DMS153 treated with DMSO at 0.1 percent for 48 hours (cell line): Measurements from ENCODE around the gene COL5A3.

Source experiments
- DNase-seq: peaks from one replicate; lab custom pipeline; 2025; ENCODE audit not compliant: unreplicated experiment; lab: John Stamatoyannopoulos, UW

The COL5A3 gene

GRCh38 chr19:10011974-10012373, 1.7 kb upstream of the COL5A3 start:
- DNase-seq = no peak

- DNase-seq = no peak
Measured at GRCh38 chr19:10010939-10011338, 635 bp upstream of the COL5A3 start.

DNA sequence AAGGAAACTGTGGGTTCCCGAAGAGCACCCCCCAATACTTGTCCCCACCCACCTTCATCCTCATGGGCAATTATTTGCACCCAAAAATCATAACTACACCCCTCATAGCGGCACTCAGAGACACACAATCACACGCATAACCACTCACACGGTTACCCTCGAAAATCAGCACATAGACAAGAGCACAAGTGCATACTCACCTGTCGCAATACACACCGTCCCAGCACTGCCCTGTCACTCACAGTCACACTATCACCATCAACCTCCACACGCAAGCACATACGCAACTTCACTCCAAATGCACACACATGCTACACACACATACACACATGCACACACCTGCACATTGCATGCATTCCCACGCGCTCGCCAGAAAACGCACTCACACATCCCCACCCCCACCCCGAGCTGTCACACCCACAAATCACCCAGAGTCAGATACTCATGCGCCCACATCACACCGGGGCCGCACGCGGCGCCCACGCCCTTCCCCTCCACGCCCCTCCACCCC, 535 bp downstream of the COL5A3 start:
- no peak for DNase-seq

- no peak for DNase-seq
Measured at GRCh38 chr19:10008184-10008765, 2.0 kb downstream of the COL5A3 start.

DNA sequence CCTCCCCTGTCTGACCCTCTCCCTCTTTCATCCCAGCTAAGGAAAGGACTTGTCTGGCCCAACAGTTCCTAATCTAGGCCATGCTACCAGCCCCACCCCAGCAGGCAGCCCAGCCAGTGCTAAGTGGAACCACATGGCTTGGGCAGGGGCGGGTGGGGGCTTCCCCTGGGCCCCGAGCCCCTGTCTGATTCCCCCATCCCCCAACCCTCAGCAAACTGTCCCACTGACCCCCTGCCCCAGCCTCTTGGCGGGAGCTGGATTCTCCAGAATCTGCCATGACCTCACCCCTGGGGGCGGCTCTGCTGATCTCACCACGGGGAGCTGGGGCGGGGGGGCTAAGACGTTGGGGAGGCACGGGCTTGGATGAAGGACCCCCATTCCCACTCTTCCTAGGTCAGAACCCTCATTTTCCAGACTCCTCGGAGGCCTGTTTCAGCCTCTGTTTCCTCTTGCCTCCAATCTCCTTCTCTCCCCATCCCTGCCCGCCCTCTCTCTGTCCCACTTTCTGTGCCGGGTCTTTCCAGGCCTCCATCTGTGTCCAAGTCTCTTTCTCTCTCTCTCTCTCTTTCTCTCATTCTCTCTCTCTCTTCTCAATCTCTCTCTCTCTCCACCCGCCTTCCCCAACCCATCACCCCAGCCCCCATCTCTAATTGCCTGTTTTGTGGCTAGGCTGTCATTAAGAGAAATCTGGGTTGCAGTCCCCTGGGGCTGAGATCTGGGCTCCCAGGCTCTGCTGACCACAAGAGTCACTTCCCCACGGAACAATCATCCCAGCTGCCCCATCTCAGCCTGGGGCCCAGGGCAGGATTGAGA, 2.7 kb downstream of the COL5A3 start:
- no peak for DNase-seq

DNA sequence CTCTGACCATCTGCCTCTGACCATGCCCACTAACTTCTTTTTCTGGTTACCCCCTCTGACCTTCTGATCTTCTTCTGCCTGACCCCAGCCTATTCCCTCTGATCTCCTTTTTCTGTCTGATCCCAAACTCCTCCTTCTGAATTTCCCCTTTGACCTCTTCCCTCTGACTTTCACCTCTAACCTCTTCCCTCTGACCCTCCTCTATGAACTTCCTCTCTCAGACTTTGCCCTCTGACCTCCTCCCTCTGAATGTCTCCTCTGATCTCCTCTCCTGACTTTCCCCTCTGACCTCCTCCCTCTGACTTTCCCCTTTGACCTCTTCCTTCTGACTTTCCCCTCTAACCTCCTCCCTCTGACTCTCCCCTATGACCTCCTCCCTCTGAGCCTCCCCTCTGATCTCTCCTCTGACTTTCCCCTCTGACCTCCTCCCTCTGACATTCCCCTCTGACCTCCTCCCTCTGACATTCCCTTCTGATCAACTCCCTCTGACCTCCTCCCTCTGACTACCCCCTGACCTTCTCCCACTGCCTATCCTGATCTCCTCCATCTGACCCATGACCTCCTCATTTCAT, 3.5 kb downstream of the COL5A3 start:
- no peak for DNase-seq

DNA sequence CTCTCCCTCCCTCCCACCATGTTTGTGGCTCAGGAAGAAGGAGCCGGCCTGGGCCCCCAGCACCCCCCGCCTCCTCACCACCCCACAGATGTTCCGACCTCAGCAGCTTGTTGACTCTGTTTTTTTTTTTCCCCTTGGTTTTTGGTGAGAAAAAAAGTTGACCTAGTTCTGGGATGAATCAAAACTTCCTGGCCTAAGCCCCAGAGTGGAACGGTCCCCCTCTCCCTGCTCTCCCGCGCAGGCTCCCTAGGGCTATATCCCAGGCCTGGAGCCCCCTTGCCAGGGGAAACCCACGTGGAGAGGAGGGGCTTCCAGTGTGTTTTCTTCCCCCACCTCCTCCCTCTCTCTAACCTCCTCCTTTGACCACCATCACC, 4.0 kb downstream of the COL5A3 start:
- no peak for DNase-seq

DNA sequence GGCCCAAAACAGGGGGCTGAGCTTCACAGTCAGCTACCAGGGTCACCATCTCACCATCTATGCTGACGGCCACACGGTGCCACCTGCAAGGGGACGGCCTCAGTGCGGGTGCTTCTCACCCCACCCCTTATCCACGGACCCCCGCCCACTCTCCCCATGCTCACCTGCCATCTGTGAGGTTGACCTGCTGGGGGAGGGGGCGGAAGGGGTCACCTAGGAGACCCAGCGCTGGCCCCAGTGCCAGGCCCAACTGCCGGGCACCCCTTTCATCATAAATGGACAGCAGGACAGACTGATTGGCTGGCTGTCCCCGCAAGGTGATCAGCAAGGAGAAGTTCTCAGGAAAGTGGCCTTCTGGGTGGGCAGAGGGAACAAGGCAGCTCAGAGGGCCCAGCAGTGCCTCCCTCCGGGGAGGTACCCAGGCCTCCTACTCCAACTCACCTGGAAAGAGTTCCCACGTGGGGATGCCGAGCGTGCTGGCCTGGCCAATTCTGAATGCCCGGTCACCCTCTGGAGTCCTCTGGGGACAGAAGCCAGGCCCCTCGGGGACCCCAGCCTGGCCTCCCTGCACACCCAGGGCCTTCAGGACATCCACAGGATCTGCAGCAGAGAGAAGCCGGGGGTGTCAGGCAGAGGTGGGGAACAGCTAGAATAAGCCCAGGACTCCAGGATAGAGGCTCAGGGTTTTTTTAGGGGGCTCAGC, 4.5 kb downstream of the COL5A3 start:
- DNase-seq = no peak

- no peak for DNase-seq
Measured at GRCh38 chr19:10004617-10005016, 5.7 kb downstream of the COL5A3 start.

- no peak for DNase-seq
Measured at GRCh38 chr19:10003271-10003670, 7.0 kb downstream of the COL5A3 start.

DNA sequence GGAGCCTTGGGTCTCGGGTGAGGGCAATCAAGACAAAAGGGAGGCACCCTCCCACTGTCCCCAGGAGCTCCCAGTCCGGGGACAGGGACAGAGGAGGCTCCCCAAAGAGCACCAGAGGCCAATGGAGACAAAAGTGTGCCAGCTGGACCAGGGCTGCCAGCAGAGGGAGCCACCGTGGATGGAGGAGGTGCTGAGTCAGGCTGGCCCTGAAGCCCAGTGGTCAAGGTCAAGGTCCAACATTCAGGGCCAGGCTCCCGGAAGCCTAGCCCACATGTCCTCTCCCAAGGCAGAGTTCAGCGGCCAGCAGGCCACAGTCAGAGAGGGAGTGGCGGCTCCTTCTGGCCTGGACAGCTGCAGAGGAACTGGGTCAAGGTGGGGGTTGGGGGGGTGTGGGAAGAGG, 8.4 kb downstream of the COL5A3 start:
- no peak for DNase-seq

DNA sequence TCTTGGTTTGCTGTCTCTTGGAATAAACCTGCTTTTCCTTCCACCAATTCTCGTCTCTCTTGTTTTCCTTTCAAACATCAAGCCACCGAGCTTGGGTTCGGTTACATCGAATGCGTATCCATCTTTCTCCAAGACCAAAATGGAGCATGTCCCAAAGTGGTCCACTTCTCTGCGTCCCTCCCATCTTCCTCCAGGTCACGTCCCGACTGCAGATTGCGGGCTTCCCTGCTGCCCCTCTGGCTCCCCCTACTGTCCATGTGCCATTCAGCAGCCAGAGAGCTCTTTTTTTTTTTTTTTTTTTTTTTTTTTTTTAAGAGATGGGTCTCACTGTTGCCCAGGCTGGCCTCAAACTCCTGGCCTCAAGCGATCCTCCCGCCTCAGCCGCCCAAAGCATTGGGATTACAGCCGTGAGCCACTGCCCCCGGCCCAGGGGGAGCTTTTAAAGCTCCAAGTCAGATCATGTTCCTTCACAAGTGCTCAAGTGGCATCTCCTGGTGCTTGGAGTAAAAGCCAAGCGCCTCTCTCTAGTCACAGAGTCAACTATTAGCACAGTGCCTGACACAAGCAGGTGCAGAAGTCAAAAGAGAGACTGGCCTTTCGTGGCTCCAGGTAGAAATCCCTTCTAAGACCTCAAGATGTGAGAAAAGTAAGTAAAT, 10.0 kb downstream of the COL5A3 start:
- DNase-seq = peak; percentile 5

- DNase-seq = no peak
Measured at GRCh38 chr19:9996541-9996940, 13.8 kb downstream of the COL5A3 start.

GRCh38 chr19:9995999-9996398, 14.3 kb downstream of the COL5A3 start:
- DNase-seq = no peak

- DNase-seq = no peak
Measured at GRCh38 chr19:9995084-9995483, 15.2 kb downstream of the COL5A3 start.

DNA sequence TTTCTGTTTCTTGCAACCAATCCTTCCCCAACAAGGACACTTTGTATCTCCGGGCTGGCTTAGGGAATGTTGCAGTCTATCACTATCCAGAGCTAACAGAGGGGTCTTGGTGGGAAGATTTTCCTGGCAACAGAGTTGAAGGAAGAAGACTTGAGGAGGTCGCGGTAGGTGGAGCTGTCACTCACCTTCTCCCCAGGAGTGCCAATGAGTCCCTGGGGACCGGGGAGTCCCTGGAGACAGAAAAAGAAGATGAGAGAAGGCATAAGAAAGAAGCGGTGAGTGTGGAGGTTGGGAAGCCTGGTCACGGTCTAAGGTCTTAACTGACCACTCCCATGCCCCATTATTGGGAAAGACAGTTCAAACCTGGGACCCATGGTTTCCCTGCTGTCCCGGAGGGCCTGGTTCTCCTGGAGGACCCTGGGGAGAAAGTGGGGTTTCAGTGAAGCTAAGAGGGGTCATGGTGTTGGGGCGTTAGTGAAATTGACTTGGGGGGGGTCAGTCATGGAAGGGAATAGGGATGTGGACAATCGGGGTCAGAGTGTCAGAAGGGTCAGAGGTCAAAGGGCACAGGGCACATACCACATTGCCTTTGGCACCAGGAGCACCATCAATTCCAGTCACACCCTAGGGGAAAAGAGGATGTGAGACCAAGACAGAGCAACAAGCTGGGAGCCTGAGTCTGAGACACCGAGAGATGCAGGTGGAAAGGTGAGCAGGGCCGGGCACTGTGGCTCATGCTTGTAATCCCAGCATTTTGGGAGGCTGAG, 18.7 kb downstream of the COL5A3 start:
- DNase-seq = no peak

DNA sequence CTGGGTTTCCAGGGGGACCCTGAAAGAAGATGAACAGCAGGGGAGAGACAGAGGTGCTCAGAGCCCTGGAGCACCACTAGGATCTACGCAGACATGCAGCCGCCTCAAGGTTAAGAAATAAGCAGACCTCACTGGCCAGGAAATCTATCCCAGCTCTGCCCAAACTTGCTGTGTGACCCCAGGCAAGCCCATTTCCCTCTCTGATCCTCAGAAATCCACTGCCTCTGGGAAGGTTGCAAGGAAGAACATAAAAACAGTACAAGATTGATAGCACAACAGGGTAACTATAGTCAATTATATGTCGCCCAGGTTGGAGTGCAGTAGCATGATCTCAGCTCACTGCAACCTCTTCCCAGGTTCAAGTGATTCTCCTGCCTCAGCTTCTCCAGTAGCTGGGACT, 20.8 kb downstream of the COL5A3 start:
- DNase-seq = no peak

GRCh38 chr19:9986787-9987281, 23.5 kb downstream of the COL5A3 start:
- DNase-seq = no peak

GRCh38 chr19:9981406-9982260, 28.7 kb downstream of the COL5A3 start:
- no peak for DNase-seq
